H1 (cell line): ENCODE results near the gene ELMO1. TPM values are rescaled to one million over a fixed set of nuclear protein-coding genes. Genes with fewer than 3 reads are reported as not detected.

Experiments used
- CTCF ChIA-PET: fragments of 300-600 bp; sonication (Branson Sonifier 250); formaldehyde crosslinking; loops from one replicate; lab custom pipeline; 2021; ENCODE audit not compliant: partially characterized antibody; lab: Charles Lee
- POLR2A ChIA-PET: fragments of 300-600 bp; sonication (Branson Sonifier 250); formaldehyde crosslinking; loops from one replicate; lab custom pipeline; 2021; ENCODE audit warnings: inconsistent platforms; ENCODE audit not compliant: partially characterized antibody; lab: Charles Lee
- DNase-seq, 2 experiments: peaks; one replicate each; pipeline versions ENCODE4 v3.0.0 to v3.0.0-alpha.2; 2010 to 2022; ENCODE audit warnings: low spot score in 2 of 2, low read depth in 1 of 2, mixed read lengths in 1 of 2
- FAIRE-seq: peaks from 2 replicates; lab custom pipeline; 2011; peaks lifted over from hg19 to GRCh38; lab: Jason Lieb, UNC
- H2AFZ ChIP-seq: 2 replicates; pipeline ENCODE4 v1.8.1; 2012; ENCODE audit warnings: low read length, inconsistent platforms
- H2AK5ac ChIP-seq: 2 replicates; pipeline ENCODE4 v1.6.1; 2013; ENCODE audit warnings: low read depth, low read length
- H2BK120ac ChIP-seq: replicated peaks from 2 replicates; pipeline ENCODE3; 2013; ENCODE audit warnings: low read depth, low read length, inconsistent platforms
- H2BK12ac ChIP-seq: 2 replicates; pipeline ENCODE4 v1.6.1; 2013; ENCODE audit warnings: low read depth, low read length
- H2BK15ac ChIP-seq: 2 replicates; pipeline ENCODE4 v1.6.1; 2013; ENCODE audit warnings: low read length
- H2BK20ac ChIP-seq: 2 replicates; pipeline ENCODE4 v1.6.1; 2013; ENCODE audit warnings: low read length
- H2BK5ac ChIP-seq: 2 replicates; pipeline ENCODE4 v1.6.1; 2013; ENCODE audit warnings: low read depth, low read length
- H3K14ac ChIP-seq: 2 replicates; pipeline ENCODE4 v1.6.1; 2013; ENCODE audit warnings: inconsistent platforms; ENCODE audit not compliant: insufficient read length
- H3K18ac ChIP-seq: 2 replicates; pipeline ENCODE4 v1.6.1; 2013; ENCODE audit warnings: low read length; ENCODE audit errors: extremely low read depth
- H3K23ac ChIP-seq: 2 replicates; pipeline ENCODE4 v1.6.1; 2013; ENCODE audit warnings: inconsistent platforms; ENCODE audit not compliant: insufficient read length
- H3K23me2 ChIP-seq: 2 replicates; pipeline ENCODE4 v1.6.1; 2013; ENCODE audit warnings: low read depth, low read length
- H3K27ac ChIP-seq: 2 replicates; pipeline ENCODE4 v1.6.1; 2011; ENCODE audit warnings: low read depth, low read length, inconsistent platforms
- H3K27me3 ChIP-seq, 4 experiments: replicated peaks in 1 of 4; 1 replicate in 1 of 4; 2 replicates in 3 of 4; pipeline versions ENCODE4 v1.6.1 to v1.8.1; 2011 to 2013; ENCODE audit warnings: low read length in 3 of 4, mild to moderate bottlenecking in 3 of 4, inconsistent platforms in 2 of 4, mixed read lengths in 2 of 4, moderate library complexity in 1 of 4; ENCODE audit not compliant: control insufficient read depth in 3 of 4, insufficient read depth in 3 of 4; ENCODE audit errors: extremely low read depth in 1 of 4
- H3K36me3 ChIP-seq, 4 experiments: 2 replicates each; pipeline versions ENCODE4 v1.6.1 to v1.8.1; 2011 to 2013; ENCODE audit warnings: mild to moderate bottlenecking in 4 of 4, low read length in 3 of 4, moderate library complexity in 2 of 4, control low read depth in 1 of 4, inconsistent platforms in 1 of 4; ENCODE audit not compliant: insufficient read depth in 4 of 4, control insufficient read depth in 2 of 4
- H3K4ac ChIP-seq: replicated peaks from 2 replicates; pipeline ENCODE3; 2013; ENCODE audit warnings: low read length, low read depth, mixed read lengths, inconsistent platforms; ENCODE audit not compliant: insufficient read length
- H3K4me1 ChIP-seq, 4 experiments: replicated peaks in 1 of 4; 1 replicate in 1 of 4; 2 replicates in 3 of 4; pipeline versions ENCODE4 v1.6.1 to v1.8.1; 2011 to 2013; ENCODE audit warnings: low read length in 3 of 4, inconsistent platforms in 2 of 4, mixed read lengths in 1 of 4; ENCODE audit not compliant: insufficient read depth in 4 of 4, control insufficient read depth in 3 of 4
- H3K4me2 ChIP-seq, 2 experiments: 2 replicates each; pipeline versions ENCODE4 v1.6.1 to v1.8.1; 2011 to 2013; ENCODE audit warnings: low read depth in 2 of 2, low read length in 2 of 2, control low read depth in 1 of 2, inconsistent platforms in 1 of 2, mild to moderate bottlenecking in 1 of 2; ENCODE audit not compliant: insufficient read depth in 1 of 2
- H3K4me3 ChIP-seq, 4 experiments: fragments of 200-600, 300-600 bp in 1 of 4; sonication (generic), shearing (Covaris generic), sonication (Bioruptor Twin) in 1 of 4; 2 replicates each; pipeline versions ENCODE4 v1.5.1 to v1.8.1; 2011 to 2016; ENCODE audit warnings: low read length in 4 of 4, low read depth in 3 of 4, control low read depth in 2 of 4, inconsistent platforms in 2 of 4, mild to moderate bottlenecking in 2 of 4, mixed read lengths in 1 of 4, moderate library complexity in 1 of 4; ENCODE audit not compliant: insufficient read depth in 2 of 4; ENCODE audit errors: extremely low read depth in 1 of 4
- H3K56ac ChIP-seq: replicated peaks from 2 replicates; pipeline ENCODE3; 2013; ENCODE audit warnings: low read depth, mild to moderate bottlenecking, mixed read lengths, low read length, inconsistent platforms; ENCODE audit not compliant: insufficient read length
- H3K79me1 ChIP-seq: 2 replicates; pipeline ENCODE4 v1.6.1; 2013; ENCODE audit warnings: low read depth, low read length, control low read depth
- H3K79me2 ChIP-seq, 2 experiments: 2 replicates each; pipeline versions ENCODE4 v1.6.1 to v1.8.1; 2012 to 2013; ENCODE audit warnings: low read length in 2 of 2, mild to moderate bottlenecking in 2 of 2, inconsistent platforms in 1 of 2; ENCODE audit not compliant: insufficient read depth in 2 of 2, control insufficient read depth in 1 of 2
- H3K9ac ChIP-seq, 4 experiments: replicated peaks in 1 of 4; 1 replicate in 1 of 4; 2 replicates in 3 of 4; pipeline versions ENCODE4 v1.6.1 to v1.8.1; 2011 to 2013; ENCODE audit warnings: low read depth in 3 of 4, low read length in 3 of 4, control low read depth in 2 of 4, mild to moderate bottlenecking in 2 of 4, moderate library complexity in 2 of 4, inconsistent platforms in 1 of 4; ENCODE audit errors: extremely low read depth in 1 of 4
- H3K9me3 ChIP-seq, 2 experiments: 2 replicates each; pipeline versions ENCODE4 v1.6.1 to v1.8.1; 2012 to 2013; ENCODE audit warnings: mild to moderate bottlenecking in 2 of 2, moderate library complexity in 2 of 2, control low read depth in 1 of 2, inconsistent platforms in 1 of 2, low read depth in 1 of 2, low read length in 1 of 2, mixed read lengths in 1 of 2; ENCODE audit not compliant: insufficient read depth in 2 of 2
- H4K20me1 ChIP-seq, 2 experiments: replicated peaks in 1 of 2; 2 replicates each; pipeline versions ENCODE3 to v1.8.1; 2011 to 2013; ENCODE audit warnings: inconsistent platforms in 2 of 2, low read length in 2 of 2, mild to moderate bottlenecking in 1 of 2; ENCODE audit not compliant: insufficient read depth in 2 of 2, control insufficient read depth in 1 of 2
- H4K5ac ChIP-seq: 2 replicates; pipeline ENCODE4 v1.6.1; 2013; ENCODE audit warnings: low read length, low read depth, mixed read lengths, inconsistent platforms; ENCODE audit not compliant: insufficient read length
- H4K8ac ChIP-seq: 2 replicates; pipeline ENCODE4 v1.8.0; 2013; ENCODE audit warnings: mild to moderate bottlenecking, moderate library complexity, low read length, inconsistent platforms; ENCODE audit not compliant: insufficient read depth; ENCODE audit errors: extremely low read depth
- H4K91ac ChIP-seq: replicated peaks from 2 replicates; pipeline ENCODE3; 2013; ENCODE audit warnings: low read length, mixed read lengths, inconsistent platforms; ENCODE audit not compliant: insufficient read length
- ASH2L ChIP-seq: fragments of 200-600, 300-600 bp; sonication (generic); IDR thresholded peaks from one replicate; pipeline ENCODE4 v1.7.1; 2017; ENCODE audit warnings: low read length
- CEBPB ChIP-seq: IDR thresholded peaks from 2 replicates; pipeline ENCODE4 v1.6.1; 2012; ENCODE audit warnings: low read depth, low read length
- CHD1 ChIP-seq: IDR thresholded peaks from 2 replicates; pipeline ENCODE4 v1.6.1; 2012; ENCODE audit warnings: low read depth, low read length, improper control_type of control experiment
- JUN ChIP-seq: IDR thresholded peaks from 2 replicates; pipeline ENCODE4 v1.6.1; 2011; ENCODE audit warnings: low read depth, mild to moderate bottlenecking, improper control_type of control experiment, low read length
- NRF1 ChIP-seq: IDR thresholded peaks from 2 replicates; pipeline ENCODE4 v1.6.1; 2011; ENCODE audit warnings: mild to moderate bottlenecking, low read depth, low read length, improper control_type of control experiment
- WGBS, 2 experiments: shearing (Covaris generic) in 1 of 2; methylation state at CpG; one replicate each; pipeline versions ENCODE4 v1.1.6 to v1.1.7; 2013 to 2015; ENCODE audit warnings: low lambda C conversion rate in 2 of 2, mixed read lengths in 2 of 2, inconsistent platforms in 1 of 2, low coverage in 1 of 2, missing lambda C conversion rate in 1 of 2; ENCODE audit not compliant: insufficient replicate concordance in 2 of 2, insufficient coverage in 1 of 2, insufficient read length in 1 of 2; ENCODE audit errors: extremely low coverage in 1 of 2, missing lambda C conversion rate in 1 of 2; 5-methylcytosine and 5-hydroxymethylcytosine counted together
- polyA plus RNA-seq, 7 experiments: library from polyadenylated mRNA; depleted of rRNA in 3 of 7; stranded (reverse) in 5 of 7; unstranded in 2 of 7; fragments of >200 nt in 5 of 7; fragments of 200-250 nt in 2 of 7; gene quantifications; 1 replicate in 5 of 7; 2 replicates in 1 of 7; 4 replicates in 1 of 7; pipeline versions ENCODE4 v1.2.1 to v1.2.3, GENCODE V29; 2011 to 2013; ENCODE audit warnings: missing spikeins in 2 of 7, mixed read lengths in 2 of 7
- total RNA-seq: library from RNA; stranded (reverse); fragmentation: NEBNext Ultra II Directional; extraction: Animal tissue kit (Norgen Biotek cat#: 25700); gene quantifications from 2 replicates; pipeline ENCODE4 v1.2.1, GENCODE V29; 2021

Gene ELMO1
- total and polyA plus RNA-seq, 2 of the 8 experiments (the other 6 are each of a cell fraction or from before 2014, with no cell fraction given), result 18.4 to 21.0 TPM

DNA sequence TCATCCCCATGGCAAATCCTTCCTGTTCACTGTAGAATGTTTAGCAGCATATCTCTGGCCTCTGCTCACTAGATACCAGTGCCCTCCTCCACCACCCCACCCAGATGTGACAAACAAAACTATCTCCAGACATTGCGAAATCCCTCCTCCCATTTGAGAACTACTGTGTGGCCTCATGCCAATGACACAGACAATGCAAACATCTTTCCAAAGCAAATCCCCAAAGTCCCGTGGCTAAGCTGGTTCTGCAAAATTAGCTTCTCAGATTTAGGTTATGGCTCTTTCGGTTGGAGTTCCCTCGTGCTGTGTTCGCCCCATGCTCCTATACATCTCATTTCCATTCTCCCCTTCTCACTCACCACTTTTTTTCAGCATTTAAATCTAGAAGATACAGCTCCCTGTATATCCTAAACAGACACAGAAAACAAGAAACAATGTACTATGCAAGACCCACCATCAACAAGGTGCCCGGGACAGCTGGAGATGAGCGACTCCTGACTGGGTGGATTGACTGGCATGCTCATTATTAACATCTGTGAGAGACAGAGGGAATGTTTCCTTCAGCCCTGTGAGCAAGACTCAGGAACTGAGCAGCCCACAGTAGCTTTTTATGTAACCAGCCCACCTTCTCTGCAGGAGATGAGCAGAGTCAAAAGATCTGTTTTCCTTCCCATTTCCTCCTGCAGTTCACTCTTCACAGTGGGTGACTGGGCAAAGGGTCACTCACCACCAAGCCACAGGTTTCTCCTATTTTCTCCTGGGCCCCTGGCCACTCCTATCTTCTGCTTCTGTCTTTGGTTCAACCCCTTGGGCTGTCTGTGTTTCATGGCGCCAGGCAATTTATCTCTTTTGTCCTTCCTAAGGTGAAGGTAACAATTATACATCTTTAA lies 498.7 kb downstream of the ELMO1 start:
- Histone ChIP-seq H3K9me3 (no peaks in the 10 kb centered on the region), H3K36me3 (no peaks in the 10 kb centered on the region), H2AK5ac (no peak overlapping the region), H3K4ac (no peak overlapping the region), H3K79me1 (no peaks in the 10 kb centered on the region), H2BK15ac (no peak overlapping the region), H4K91ac (no peak overlapping the region), H2BK12ac (no peak overlapping the region), H2BK20ac (no peak overlapping the region), H4K5ac (no peak overlapping the region), H3K9ac (no peak overlapping the region), H2AFZ (no peak overlapping the region), H4K8ac (no peak overlapping the region), H3K56ac (no peak overlapping the region), H2BK5ac (peak overlapping the region; percentile 7; the same call in 1 of the 2 replicates), H3K4me2 (no peak overlapping the region), H3K23me2 (no peaks in the 10 kb centered on the region)
- POLR2A ChIA-PET, result no interaction called here
- no peak for DNase-seq
- CTCF ChIA-PET, result interaction anchor here (0.6 to 1.8 kb wide), 5 partner anchors 10 to 37 kb away, joined by 3 to 6 read pairs (median 5); no protein-coding TSS in a partner anchor
- 91% methylated on average over 8 of the region's 8 CpGs; no CpG with 5 or more reads in 1 of the 2 experiments for WGBS, 2 experiments
- TF ChIP-seq CHD1, result no peak
- peak; percentile 81; the same call in 1 of the 2 replicates for TF ChIP-seq CEBPB
- TF ChIP-seq NRF1, result no peak
- TF ChIP-seq JUN, result no peak
- no peak for TF ChIP-seq ASH2L
- TF ChIP-seq, all 59 proteins: peak for 1
- Histone ChIP-seq H3K4me3 (no peak overlapping the region), H2BK120ac (no peak overlapping the region), H4K20me1 (no peaks in the 10 kb centered on the region), H3K18ac (no peak overlapping the region), H3K4me1 (peaks cover 0 to 13% (median 3%) of the 10 kb centered on the region in 4 experiments; a peak in 2 of 7 replicates), H3K27ac (no peak overlapping the region), H3K23ac (no peak overlapping the region), H3K27me3 (no peaks in the 10 kb centered on the region), H3K14ac (no peak overlapping the region), H3K79me2 (no peaks in the 10 kb centered on the region)
- no peak for FAIRE-seq
